HG02571 (cell line): Measurements from ENCODE around the gene HMGB1.

ENCODE experiments used
- ATAC-seq: cut with Tn5 transposase; IDR thresholded peaks from one replicate; pipeline ENCODE4 v1.9.1; 2021; ENCODE audit warnings: mild to moderate bottlenecking, moderate library complexity; ENCODE audit not compliant: unreplicated experiment

HMGB1 gene

GRCh38 chr13:30465593-30466357 lies at the start of gene HMGB1:
TSS of gene HMGB1 (minus strand) at chr13:30465936. CDS start at chr13:30463680, 2,256 bp downstream.
- peak; percentile 86 for ATAC-seq

- no peak for ATAC-seq
Observed at GRCh38 chr13:30510811-30511371, 45.2 kb upstream of the HMGB1 start.

GRCh38 chr13:30510091-30510490 lies 44.4 kb upstream of the HMGB1 start:
- no peak for ATAC-seq

- ATAC-seq = no peak
Observed at GRCh38 chr13:30509254-30510050, 43.7 kb upstream of the HMGB1 start.

GRCh38 chr13:30504081-30504480 lies 38.3 kb upstream of the HMGB1 start:
- no peak for ATAC-seq

- no peak for ATAC-seq
Observed at GRCh38 chr13:30502237-30502636, 36.5 kb upstream of the HMGB1 start.

- no peak for ATAC-seq
Observed at GRCh38 chr13:30499338-30499737, 33.6 kb upstream of the HMGB1 start.

GRCh38 chr13:30496147-30496546 lies 30.4 kb upstream of the HMGB1 start:
- no peak for ATAC-seq

- ATAC-seq = no peak
Observed at GRCh38 chr13:30495746-30496145, 30.0 kb upstream of the HMGB1 start.

GRCh38 chr13:30493658-30494381 lies 28.1 kb upstream of the HMGB1 start:
- no peak for ATAC-seq

- no peak for ATAC-seq
Observed at GRCh38 chr13:30487075-30487470, 21.3 kb upstream of the HMGB1 start.

GRCh38 chr13:30486230-30487074 lies 20.7 kb upstream of the HMGB1 start:
- no peak for ATAC-seq

- no peak for ATAC-seq
Observed at GRCh38 chr13:30481241-30481760, 15.6 kb upstream of the HMGB1 start.

GRCh38 chr13:30480292-30480950 lies 14.7 kb upstream of the HMGB1 start:
- ATAC-seq = no peak

- no peak for ATAC-seq
Observed at GRCh38 chr13:30479883-30480219, 14.1 kb upstream of the HMGB1 start.

GRCh38 chr13:30479154-30479882 lies 13.6 kb upstream of the HMGB1 start:
- ATAC-seq = no peak

- ATAC-seq = peak; percentile 91
Observed at GRCh38 chr13:30477346-30478195, 11.8 kb upstream of the HMGB1 start.

- no peak for ATAC-seq
Observed at GRCh38 chr13:30473675-30474074, 7.9 kb upstream of the HMGB1 start.
